HG03469 (cell line): ENCODE measurements around the gene PTRH2.
"Not testable (repeated sequence)": the region's sequence is repeated elsewhere in the genome, so short reads cannot be mapped to it uniquely, and the experiment has no call there.

Source experiments
- ATAC-seq: cut with Tn5 transposase; IDR thresholded peaks from one replicate; pipeline ENCODE4 v1.9.1; 2021; ENCODE audit warnings: mild to moderate bottlenecking, moderate library complexity, moderate number of reproducible peaks; ENCODE audit not compliant: unreplicated experiment

PTRH2 gene

GRCh38 chr17:59707149-59707970 is at the start of gene PTRH2, which contains the start of gene VMP1:
Gene PTRH2 (minus strand): TSS chr17:59707430. CDS start chr17:59697978, 9,452 bp downstream.
Gene VMP1 (plus strand): TSS chr17:59707654. CDS start chr17:59731447, 23,793 bp downstream.
- peak; percentile 78 for ATAC-seq

GRCh38 chr17:59756236-59756818 is 49.1 kb upstream of the PTRH2 start:
- ATAC-seq: no peak

DNA sequence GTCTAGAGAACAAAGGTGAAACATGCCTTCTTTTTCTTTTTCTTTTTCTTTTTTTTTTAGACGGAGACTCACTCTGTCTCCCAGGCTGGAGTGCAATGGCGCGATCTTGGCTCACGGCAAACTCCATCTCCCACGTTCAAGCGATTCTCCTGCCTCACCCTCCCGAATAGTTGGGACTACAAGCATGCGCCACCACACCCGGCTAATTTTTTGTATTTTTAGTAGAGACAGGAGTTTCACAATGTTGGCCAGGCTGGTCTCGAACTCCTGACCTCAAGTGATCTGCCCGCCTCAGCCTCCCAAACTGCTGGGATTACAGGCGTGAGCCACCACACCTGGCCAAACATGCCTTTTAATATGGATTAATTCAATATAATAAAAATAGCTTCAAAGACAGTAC is 47.8 kb upstream of the PTRH2 start:
- ATAC-seq: not testable (repeated sequence)

DNA sequence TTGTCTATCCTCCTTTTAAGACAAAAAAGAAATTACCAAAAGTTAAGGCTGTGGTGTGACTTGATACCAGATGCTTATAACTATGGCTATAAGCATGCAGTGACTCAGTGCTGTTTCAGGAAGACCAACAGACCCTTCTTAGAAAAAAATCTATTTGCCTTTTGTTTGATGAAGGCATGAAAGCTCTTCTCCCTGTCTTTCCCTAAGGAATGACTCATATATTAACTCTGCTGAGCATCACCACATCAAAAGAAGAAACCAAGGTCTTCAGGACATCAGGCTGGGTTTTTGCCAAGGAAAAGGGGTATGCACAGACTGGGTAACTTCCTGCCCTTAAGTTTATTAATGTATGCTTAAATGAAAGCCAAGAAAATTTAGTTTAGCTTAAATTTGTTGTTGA is 47.3 kb upstream of the PTRH2 start:
- no peak for ATAC-seq

- ATAC-seq: no peak
Observed at GRCh38 chr17:59753522-59754467, 46.6 kb upstream of the PTRH2 start.

GRCh38 chr17:59752922-59753321 is 45.7 kb upstream of the PTRH2 start:
- ATAC-seq: no peak

DNA sequence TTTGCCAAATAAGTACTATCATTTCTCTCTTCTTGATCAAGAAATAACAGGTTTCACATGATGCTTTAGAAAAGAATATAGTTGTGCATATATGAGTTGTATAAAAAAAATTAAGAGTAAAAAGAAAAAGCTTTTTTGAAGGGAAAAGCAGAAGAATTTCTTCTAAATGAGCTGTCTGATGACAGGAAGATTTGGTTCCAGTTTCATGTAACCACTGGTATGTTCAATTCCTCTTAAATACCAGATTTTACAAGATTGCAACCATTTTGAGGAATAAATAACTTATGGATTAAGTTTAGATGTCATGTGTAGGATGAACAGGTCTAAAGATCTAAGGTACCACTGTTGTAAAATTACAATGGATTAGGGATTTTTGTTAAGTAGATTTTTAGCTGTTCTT is 45.2 kb upstream of the PTRH2 start:
- no peak for ATAC-seq

GRCh38 chr17:59751955-59752413 is 44.8 kb upstream of the PTRH2 start:
- ATAC-seq: no peak

GRCh38 chr17:59748591-59748990 is 41.4 kb upstream of the PTRH2 start:
- no peak for ATAC-seq

- ATAC-seq: no peak
Observed at GRCh38 chr17:59746849-59747445, 39.7 kb upstream of the PTRH2 start.

- no peak for ATAC-seq
Observed at GRCh38 chr17:59745040-59745439, 37.8 kb upstream of the PTRH2 start.

DNA sequence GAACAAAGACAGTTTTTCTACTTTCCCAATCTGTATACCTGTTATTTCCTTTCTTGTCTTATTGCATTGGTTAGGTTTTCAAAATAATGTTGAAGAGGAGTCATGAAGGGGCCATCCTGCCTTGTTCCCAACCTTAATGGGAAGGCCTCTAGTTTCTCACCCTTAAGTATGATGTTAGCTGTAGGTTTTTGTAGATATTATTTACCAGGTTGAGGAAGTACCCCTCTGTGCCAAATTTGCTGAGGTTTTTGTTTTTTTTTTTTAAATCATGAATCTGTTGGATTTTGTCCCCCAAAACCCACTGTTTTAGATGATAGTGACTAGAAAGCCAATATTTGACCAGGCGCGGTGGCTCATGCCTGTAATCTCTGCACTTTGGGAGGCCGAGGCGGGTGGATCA is 36.6 kb upstream of the PTRH2 start:
- ATAC-seq: no peak

DNA sequence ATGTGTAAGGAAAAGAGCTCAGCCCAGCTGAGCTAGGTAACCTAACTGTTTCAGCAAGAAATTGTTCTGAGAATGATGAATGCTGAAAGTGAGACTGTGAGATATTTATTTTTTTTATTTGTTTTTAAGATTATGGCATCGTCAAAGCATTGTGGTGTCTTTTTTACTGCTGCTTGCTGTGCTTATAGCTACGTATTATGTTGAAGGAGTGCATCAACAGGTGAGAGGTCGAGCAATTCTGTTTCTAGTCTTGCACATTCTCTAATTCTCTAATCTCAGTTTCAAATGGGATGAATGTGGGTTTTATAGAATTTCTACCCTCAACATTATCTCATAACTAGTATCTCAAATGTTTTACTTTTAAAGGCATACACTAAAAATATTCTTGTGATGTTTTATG is 30.1 kb upstream of the PTRH2 start:
- ATAC-seq: no peak

GRCh38 chr17:59734226-59734625 is 27.0 kb upstream of the PTRH2 start:
- ATAC-seq: no peak

DNA sequence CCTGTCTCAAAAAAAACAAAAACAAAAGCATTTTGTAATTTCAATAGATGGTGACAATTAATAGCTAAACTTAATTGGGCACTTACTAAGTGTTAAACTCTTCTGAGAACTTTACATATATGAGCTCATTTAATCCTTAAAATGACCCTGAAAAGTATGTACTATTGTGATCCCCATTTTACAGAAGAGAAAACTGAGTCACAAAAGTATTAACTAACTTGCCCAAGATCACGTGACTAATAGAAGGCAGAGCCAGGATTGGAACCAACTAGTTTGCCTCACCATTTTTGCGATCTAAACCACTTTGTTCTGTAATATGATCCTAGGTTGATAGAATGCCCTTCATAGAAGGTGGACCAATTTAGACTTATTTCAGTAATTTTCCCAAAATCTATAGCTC is 26.5 kb upstream of the PTRH2 start:
- ATAC-seq: no peak

GRCh38 chr17:59730268-59730834 is 23.1 kb upstream of the PTRH2 start:
- ATAC-seq: no peak

DNA sequence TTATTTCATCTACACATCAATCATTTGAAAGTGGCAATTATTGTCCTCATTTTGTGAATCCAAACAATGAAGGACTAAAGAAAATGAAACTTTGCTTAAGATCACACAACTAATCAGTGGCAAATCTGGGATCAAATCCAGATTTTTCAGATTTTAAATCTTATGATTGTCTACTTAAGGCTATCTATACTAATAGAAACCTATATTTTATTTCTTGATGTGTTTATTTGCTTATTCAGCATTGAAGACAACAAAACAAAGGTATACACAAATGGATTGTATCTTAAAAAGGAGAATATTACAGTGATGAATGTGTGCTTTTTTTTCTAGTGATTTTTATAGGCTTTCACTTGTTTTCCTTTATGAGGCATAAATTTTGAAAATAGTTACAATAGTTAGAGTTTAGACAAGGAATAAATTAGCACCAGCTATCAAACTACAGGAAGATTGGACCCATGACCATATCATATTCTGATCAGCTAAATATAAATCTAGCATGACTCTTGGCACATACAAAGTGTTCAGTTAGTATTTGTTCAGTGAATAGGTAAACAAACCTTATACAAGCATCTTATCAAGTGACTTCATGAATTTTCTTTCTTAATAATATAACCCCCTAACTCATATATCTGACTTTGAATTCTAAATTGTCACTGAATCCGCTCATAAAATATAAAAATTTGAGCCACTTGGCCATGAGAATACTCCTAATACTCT is 20.7 kb upstream of the PTRH2 start:
- ATAC-seq: no peak

- no peak for ATAC-seq
Observed at GRCh38 chr17:59725691-59726090, 18.5 kb upstream of the PTRH2 start.

GRCh38 chr17:59723607-59724006 is 16.4 kb upstream of the PTRH2 start:
- ATAC-seq: no peak

DNA sequence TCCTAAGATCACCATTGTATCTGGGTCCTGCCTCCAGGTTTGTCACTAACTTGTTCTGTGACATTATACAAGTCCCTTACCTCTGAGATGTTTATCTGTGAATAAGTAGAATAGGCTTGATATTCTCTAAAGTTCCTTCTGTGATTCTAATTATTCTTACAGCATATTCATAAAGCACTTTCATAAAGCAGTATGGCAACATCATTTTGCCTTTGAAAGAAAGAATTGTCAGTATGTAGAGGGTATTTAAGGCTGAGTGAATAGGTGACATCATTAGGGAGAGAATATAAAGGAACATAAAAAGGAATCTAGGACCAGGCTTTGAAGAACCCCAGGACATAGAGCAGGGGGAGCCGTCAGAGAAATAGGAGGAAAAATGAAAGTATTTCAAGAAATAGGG is 15.8 kb upstream of the PTRH2 start:
- no peak for ATAC-seq
